SHP77 (cell line): ENCODE measurements around the gene CSHL1.
"Not testable (repeated sequence)": the region's sequence is repeated elsewhere in the genome, so short reads cannot be mapped to it uniquely, and the experiment has no call there.

ENCODE experiments used
- DNase-seq, 2 experiments: peaks; one replicate each; lab custom pipeline; 2025; lab: John Stamatoyannopoulos, UW

Gene CSHL1

GRCh38 chr17:63940584-63940983 is 29.5 kb upstream of the CSHL1 start:
- DNase-seq = no peak

DNA sequence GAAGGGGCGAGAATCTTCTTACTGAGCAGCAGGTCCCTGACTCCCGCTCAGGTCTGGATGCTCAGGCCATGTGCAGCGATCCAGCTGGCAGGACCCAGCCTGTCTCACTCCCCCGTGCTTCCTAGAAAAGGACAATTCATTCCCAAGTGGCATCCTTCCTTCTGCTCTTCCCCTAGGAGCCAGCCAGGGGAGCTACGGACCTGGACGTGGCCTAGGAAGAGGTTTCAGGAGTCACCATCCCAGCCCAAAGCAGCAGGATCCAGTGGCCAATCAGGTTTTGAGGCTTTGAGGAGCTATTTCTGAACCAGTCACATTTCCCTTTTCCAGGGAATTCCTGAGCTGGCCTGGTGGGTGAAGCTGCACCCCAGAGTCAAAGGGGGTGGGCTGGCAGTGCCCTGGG is 28.8 kb upstream of the CSHL1 start:
- no peak for DNase-seq

DNA sequence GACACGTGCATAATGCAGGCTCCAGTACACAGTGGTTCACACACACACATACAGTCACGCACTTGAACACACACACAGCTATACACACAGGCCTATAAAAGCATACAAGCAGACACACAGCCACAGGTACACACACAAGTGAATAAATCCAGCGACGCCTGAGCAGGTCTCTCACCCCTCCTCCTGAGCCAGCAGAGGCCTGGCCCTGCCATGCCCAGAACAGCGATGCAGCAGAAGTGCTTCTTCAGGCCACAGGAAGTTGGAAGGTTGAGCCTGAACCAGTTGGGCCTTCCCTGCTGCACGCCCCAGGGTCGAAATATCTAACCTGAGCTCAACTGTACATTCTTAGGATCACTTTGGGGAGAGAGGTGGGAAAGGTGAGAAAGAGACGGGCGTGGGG is 28.3 kb upstream of the CSHL1 start:
- no peak for DNase-seq

GRCh38 chr17:63937920-63938319 is 26.9 kb upstream of the CSHL1 start:
- no peak for DNase-seq

GRCh38 chr17:63937319-63937718 is 26.3 kb upstream of the CSHL1 start:
- DNase-seq = no peak

DNA sequence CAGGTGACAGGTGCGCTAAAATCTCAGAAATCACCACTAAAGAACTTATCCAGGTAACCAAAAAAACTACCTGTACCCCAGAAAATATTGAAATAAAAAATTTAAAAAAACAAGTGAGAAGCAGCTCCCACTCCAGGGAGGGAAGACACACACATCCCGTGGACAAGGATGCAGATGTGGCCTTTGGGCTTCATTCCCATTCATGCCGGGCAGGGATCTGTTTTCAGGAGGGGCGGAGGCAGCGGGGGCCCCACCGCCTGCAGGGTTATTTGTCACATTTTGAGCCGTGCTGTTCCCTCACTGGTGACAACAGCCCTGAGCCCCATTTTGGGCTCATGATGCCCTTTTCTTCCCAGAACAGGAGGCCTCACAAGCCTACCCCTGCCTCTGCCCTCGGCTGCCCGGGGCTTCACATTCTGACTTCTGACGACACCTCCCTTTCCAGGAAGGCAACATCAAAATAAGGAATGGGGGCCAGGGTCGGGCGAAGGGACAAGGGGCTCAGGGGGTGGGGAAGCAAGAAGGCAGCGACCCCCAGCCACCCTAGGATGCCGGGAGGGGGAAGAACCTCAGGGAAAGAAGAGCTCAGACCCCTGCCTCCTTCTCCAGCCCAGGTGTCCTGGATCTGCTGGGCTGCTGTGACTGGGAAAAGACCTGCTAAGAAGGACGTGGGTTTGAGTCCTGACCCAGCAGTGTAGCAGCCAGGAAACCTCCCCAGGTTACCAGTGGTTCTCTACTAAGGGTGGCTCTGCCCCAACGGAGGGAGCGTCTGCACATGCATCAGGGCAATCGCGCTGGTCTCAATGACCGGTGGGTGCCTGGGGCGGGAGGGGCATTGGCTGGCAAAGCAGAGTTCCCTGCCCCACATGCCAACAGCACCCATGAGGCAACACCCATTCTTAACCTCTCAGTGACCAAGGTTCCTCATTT is 23.4 kb upstream of the CSHL1 start:
- no peak for DNase-seq

GRCh38 chr17:63933598-63933997 is 22.5 kb upstream of the CSHL1 start:
- DNase-seq = no peak

- DNase-seq = no peak
Measured at GRCh38 chr17:63932721-63933120, 21.7 kb upstream of the CSHL1 start.

DNA sequence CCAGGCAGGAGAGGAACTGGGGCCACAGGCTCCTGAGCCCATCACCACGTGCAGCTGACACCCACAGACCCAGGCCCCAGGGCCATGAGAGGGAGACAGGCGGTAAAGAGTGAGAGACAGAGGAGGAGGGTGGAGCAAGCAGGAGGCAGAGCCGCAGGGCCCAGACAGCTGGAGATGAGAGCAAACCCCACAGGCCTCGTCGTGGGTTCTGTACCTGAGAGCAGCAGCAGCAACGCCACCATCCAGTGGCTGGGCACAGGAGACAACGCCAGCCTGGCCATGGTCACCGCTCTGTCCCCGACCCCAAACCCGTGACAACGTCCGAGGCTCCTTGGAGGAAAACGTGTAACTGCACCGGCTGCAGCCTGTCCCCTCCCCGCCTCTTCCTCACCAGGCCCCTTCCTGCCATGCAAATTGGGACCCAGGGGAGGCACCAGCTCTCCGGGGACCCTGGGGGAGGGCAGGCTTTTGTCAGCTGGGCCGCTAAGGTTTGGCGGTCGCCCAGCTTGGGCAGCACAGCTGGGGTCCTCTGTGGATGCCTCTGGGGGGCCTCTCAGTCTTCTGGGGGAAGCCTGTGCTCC is 21.0 kb upstream of the CSHL1 start, which contains the start of gene CD79B:
TSS of gene CD79B (minus strand) at position 351 of the 581 bp plus-strand sequence. CDS start at position 281, 70 bp downstream.
- no peak for DNase-seq

DNA sequence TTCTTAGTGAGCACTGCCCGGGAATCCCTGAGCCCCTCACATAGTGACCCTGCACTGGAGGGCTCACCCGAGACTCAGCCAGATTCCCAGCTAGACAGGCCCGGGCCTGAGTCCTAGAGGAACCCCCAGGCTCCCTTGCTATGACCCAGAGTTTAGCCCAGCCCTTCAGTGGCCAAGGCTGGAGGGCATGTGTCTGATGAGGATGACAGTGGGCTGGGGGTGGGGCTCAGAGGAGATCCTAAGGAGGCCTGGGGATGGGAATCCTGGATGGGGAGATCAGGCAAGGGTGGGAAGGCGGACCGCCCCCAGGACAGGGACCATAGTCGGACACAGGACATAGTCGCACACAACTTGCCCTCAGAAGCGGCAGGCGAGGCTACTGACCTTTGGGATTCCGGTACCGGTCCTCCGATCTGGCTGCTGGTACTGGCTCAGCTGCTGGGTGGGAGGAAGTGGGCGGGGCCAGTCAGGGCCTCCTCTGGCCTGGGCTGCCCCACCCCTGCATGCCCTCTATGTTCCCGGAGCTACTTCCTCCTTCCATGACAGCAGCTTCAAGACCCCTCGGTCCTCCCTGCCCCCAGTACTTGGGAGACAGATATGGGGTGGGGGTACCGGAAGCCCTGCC is 20.0 kb upstream of the CSHL1 start:
- no peak for DNase-seq

- no peak for DNase-seq
Measured at GRCh38 chr17:63929860-63930766, 19.1 kb upstream of the CSHL1 start.

GRCh38 chr17:63928966-63929695 is 18.1 kb upstream of the CSHL1 start:
- DNase-seq = no peak

- no peak for DNase-seq
Measured at GRCh38 chr17:63928172-63928666, 17.2 kb upstream of the CSHL1 start.

GRCh38 chr17:63927464-63928171 is 16.6 kb upstream of the CSHL1 start:
- DNase-seq = no peak

DNA sequence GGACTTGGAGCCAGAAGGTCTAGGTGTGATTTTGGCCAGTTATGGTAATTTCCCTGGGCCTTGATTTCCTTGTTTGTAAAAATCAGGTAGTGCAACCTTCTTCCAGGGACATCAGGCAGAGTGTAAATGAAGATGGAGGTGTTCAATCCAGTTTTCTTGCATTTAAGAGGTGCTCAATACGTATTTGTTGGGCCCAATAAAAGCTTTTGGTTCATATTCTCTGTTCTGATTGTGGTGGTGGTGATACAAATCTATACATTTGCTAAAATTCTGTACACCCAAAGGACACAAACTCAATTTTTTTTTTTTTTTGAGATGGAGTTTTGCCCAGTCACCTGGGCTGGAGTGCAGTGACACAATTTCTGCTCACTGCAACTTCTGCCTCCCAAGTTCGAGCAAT is 15.1 kb upstream of the CSHL1 start:
- DNase-seq = no peak

GRCh38 chr17:63925615-63926014 is 14.6 kb upstream of the CSHL1 start:
- no peak for DNase-seq

- not testable (repeated sequence) for DNase-seq
Measured at GRCh38 chr17:63922402-63922801, 11.3 kb upstream of the CSHL1 start.

- not testable (repeated sequence) for DNase-seq
Measured at GRCh38 chr17:63920779-63921178, 9.7 kb upstream of the CSHL1 start.

- not testable (repeated sequence) for DNase-seq
Measured at GRCh38 chr17:63920050-63920449, 9.0 kb upstream of the CSHL1 start.

- DNase-seq = peak in 1 of 2 experiments; percentile 9
Measured at GRCh38 chr17:63919311-63919723, 8.3 kb upstream of the CSHL1 start.
